Upper lobe of left lung (tissue), 6 donors: ENCODE measurements around the gene STKLD1. TPM values are rescaled to one million over a fixed set of nuclear protein-coding genes. Genes with fewer than 3 reads are reported as not detected.

Experiments used
- ATAC-seq, 2 donors: fragments of 200-7000 bp; cut with Tn5 transposase; one replicate each; pipeline ENCODE4 v1.9.1; 2022; ENCODE audit warnings: mild to moderate bottlenecking in 2 of 2, moderate library complexity in 2 of 2; ENCODE audit not compliant: low FRiP score in 2 of 2
- DNase-seq, 2 donors: peaks; one replicate each; pipeline ENCODE4 v3.0.0-alpha.2; 2019 to 2020
- H3K27ac ChIP-seq, 4 donors: fragments of 200-600 bp; sonication (generic); one replicate each; pipeline ENCODE4 v1.5.1; 2016 to 2019
- H3K27me3 ChIP-seq, 4 donors: fragments of 200-600 bp; sonication (generic); one replicate each; pipeline ENCODE4 v1.5.1; 2017 to 2019
- H3K36me3 ChIP-seq, 4 donors: fragments of 200-600 bp; sonication (generic); one replicate each; pipeline ENCODE4 v1.5.1; 2016 to 2019
- H3K4me1 ChIP-seq, 4 donors: fragments of 200-600 bp; sonication (generic); one replicate each; pipeline ENCODE4 v1.5.1; 2018 to 2019
- H3K4me3 ChIP-seq, 4 donors: fragments of 200-600 bp; sonication (generic); one replicate each; pipeline ENCODE4 v1.5.1; 2017 to 2019; ENCODE audit warnings: mild to moderate bottlenecking in 2 of 4, moderate library complexity in 1 of 4
- H3K9me3 ChIP-seq, 4 donors: fragments of 200-600 bp; sonication (generic); one replicate each; pipeline ENCODE4 v1.5.1; 2018 to 2019
- EP300 ChIP-seq, 4 donors: sonication (generic); formaldehyde crosslinking; IDR thresholded peaks; one replicate each; pipeline ENCODE4 v1.5.1; 2017; ENCODE audit warnings: antibody characterized with exemption in 4 of 4, control low read depth in 2 of 4
- POLR2A ChIP-seq, 4 donors: fragments of 450-650 bp; IDR thresholded peaks; one replicate each; pipeline ENCODE4 v1.5.1; 2016 to 2017; ENCODE audit warnings: antibody characterized with exemption in 4 of 4, mild to moderate bottlenecking in 2 of 4
- POLR2AphosphoS5 ChIP-seq, 2 donors: sonication (generic); formaldehyde crosslinking; IDR thresholded peaks; one replicate each; pipeline ENCODE4 v1.5.1; 2017; ENCODE audit warnings: antibody characterized with exemption in 2 of 2
- WGBS, 2 donors: methylation state at CpG; one replicate each; pipeline ENCODE4 v1.1.5; 2017 to 2018; 5-methylcytosine and 5-hydroxymethylcytosine counted together
- total RNA-seq, 6 donors: library from RNA; depleted of rRNA in 4 of 6; stranded (reverse); fragments of >200 nt in 4 of 6; gene quantifications; one replicate each; pipeline versions ENCODE4 v1.1.0 to v1.2.1, GENCODE V29; 2016 to 2021
- TF ChIP-seq, protein P1 (sequence below), 6 experiments: fragments of 450-650 bp in 4 of 6; fragments of 200-600 bp in 2 of 6; sonication (generic) in 2 of 6; IDR thresholded peaks; one replicate each; pipeline ENCODE4 v1.5.1; 2016 to 2019; ENCODE audit warnings: antibody characterized with exemption in 6 of 6
- donor health status: DM: no; HTN: no; CAD: no; lungs with moderate emphysema.
- donor health status: DM: no; HTN: yes; CAD: no; lungs with severe emphysema.

The STKLD1 gene
- total RNA-seq, 6 donors from 2014 or later = 0.59 to 3.1 (median 1.6) TPM; not detected in 2

DNA sequence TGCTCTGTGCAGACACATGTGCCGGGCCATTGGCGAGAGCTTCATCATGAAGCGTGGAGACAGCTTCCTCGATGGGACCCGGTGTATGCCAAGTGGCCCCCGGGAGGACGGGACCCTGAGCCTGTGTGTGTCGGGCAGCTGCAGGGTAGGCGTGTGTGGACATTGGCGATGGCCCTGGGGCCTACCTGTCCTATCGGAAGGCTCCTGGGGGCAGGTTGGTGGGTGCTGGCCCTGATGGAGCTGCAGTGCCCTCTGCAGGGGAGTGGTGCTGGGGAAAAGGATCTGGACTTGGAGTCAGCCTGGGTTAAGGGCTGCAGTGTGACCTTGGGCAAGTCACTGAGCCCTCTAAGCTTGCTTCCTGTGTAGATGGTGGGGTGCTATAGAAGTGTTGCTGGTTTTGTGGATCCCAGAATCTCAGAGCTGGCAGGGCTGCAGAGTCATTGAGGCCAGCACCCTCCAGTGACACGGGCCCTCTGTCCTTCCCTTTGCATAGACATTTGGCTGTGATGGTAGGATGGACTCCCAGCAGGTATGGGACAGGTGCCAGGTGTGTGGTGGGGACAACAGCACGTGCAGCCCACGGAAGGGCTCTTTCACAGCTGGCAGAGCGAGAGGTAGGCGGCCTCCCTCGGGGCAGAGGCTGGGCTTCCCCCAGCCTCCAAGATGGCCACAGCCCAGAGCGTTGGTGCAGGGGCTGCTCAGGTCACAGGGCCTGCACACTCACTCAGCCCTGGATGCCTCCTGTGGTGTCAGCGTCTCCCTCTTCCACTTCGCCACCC is 61.8 kb downstream of the STKLD1 start:
- DNase-seq = no peak

DNA sequence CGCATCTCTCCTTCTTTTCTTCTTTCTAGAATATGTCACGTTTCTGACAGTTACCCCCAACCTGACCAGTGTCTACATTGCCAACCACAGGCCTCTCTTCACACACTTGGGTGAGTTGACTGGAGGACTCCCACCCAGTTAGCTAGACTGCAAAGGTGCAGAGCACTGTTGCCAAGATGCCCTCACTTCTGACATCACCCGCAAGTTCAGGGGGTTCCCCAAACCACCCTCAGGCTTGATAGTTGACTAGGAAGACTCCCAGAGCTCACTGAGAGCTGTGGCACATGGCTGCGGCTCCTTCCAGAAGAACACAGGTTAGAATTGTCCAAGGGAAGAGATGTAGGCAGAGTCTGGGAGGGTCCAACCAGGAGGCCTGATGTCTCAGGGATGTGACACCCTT is 63.2 kb downstream of the STKLD1 start:
- DNase-seq = no peak
- WGBS, 2 donors = 69 to 89% methylated on average over 4 of the region's 4 CpGs
- no peak overlapping the region for H3K27ac ChIP-seq

More for the DNA sequence above, 61.8 kb downstream of the STKLD1 start:
- TF ChIP-seq POLR2AphosphoS5 (IDR thresholded peaks at IDR 0.05) (no peak), POLR2A (IDR thresholded peaks at IDR 0.05) (no peak), EP300 (IDR thresholded peaks at IDR 0.05) (no peak)
- TF ChIP-seq, protein P1, sequence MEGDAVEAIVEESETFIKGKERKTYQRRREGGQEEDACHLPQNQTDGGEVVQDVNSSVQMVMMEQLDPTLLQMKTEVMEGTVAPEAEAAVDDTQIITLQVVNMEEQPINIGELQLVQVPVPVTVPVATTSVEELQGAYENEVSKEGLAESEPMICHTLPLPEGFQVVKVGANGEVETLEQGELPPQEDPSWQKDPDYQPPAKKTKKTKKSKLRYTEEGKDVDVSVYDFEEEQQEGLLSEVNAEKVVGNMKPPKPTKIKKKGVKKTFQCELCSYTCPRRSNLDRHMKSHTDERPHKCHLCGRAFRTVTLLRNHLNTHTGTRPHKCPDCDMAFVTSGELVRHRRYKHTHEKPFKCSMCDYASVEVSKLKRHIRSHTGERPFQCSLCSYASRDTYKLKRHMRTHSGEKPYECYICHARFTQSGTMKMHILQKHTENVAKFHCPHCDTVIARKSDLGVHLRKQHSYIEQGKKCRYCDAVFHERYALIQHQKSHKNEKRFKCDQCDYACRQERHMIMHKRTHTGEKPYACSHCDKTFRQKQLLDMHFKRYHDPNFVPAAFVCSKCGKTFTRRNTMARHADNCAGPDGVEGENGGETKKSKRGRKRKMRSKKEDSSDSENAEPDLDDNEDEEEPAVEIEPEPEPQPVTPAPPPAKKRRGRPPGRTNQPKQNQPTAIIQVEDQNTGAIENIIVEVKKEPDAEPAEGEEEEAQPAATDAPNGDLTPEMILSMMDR (IDR thresholded peaks at IDR 0.05) = no peak
- Histone ChIP-seq H3K27me3 (no peaks in the 10 kb centered on the region), H3K4me3 (no peak overlapping the region), H3K27ac (no peak overlapping the region), H3K4me1 (no peaks in the 10 kb centered on the region), H3K9me3 (no peaks in the 10 kb centered on the region), H3K36me3 (no peaks in the 10 kb centered on the region)
- ATAC-seq = no peak
- WGBS, 2 donors = 93 to 100% methylated on average over 1 to 20 of the region's 20 CpGs

DNA sequence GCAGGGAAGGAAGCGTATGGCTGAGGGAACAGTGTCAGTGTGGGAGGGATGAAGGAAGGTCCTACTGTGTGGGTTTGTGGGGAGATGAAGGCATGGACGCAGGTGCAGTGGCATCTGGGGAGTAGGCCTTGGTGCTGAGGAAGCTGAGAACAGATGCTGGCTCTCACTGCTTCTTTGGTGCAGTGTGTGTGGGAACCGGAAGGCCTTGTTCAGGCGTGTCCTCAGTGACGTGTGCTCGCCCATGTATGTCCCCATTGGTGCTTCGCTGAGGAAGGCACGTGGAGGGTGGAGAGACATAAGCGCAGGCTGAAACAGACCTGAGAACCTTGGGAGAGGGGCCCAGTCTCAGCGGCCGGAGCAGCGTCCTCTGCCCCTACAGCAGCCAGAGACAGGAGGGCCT is 64.7 kb downstream of the STKLD1 start:
- Histone ChIP-seq H3K4me1 (no peaks in the 10 kb centered on the region), H3K4me3 (no peak overlapping the region), H3K27me3 (no peaks in the 10 kb centered on the region), H3K27ac (no peak overlapping the region), H3K9me3 (no peaks in the 10 kb centered on the region), H3K36me3 (no peaks in the 10 kb centered on the region)
- DNase-seq (no peak), ATAC-seq (no peak)
- TF ChIP-seq, protein P1 (IDR thresholded peaks at IDR 0.05) = no peak
- TF ChIP-seq POLR2A (IDR thresholded peaks at IDR 0.05) (no peak), EP300 (IDR thresholded peaks at IDR 0.05) (no peak), POLR2AphosphoS5 (IDR thresholded peaks at IDR 0.05) (no peak)
- 93 to 94% methylated on average over 12 of the region's 12 CpGs for WGBS, 2 donors

More for the DNA sequence above, 63.2 kb downstream of the STKLD1 start:
- no peak for ATAC-seq
- H3K4me3 ChIP-seq = no peak overlapping the region
- no peaks in the 10 kb centered on the region for H3K27me3 ChIP-seq
- H3K36me3 ChIP-seq = no peaks in the 10 kb centered on the region
- TF ChIP-seq, protein P1 (IDR thresholded peaks at IDR 0.05) = no peak
- no peak for TF ChIP-seq POLR2A (IDR thresholded peaks at IDR 0.05)
- no peak for TF ChIP-seq POLR2AphosphoS5 (IDR thresholded peaks at IDR 0.05)
- no peak for TF ChIP-seq EP300 (IDR thresholded peaks at IDR 0.05)
- no peaks in the 10 kb centered on the region for H3K4me1 ChIP-seq
- no peaks in the 10 kb centered on the region for H3K9me3 ChIP-seq

DNA sequence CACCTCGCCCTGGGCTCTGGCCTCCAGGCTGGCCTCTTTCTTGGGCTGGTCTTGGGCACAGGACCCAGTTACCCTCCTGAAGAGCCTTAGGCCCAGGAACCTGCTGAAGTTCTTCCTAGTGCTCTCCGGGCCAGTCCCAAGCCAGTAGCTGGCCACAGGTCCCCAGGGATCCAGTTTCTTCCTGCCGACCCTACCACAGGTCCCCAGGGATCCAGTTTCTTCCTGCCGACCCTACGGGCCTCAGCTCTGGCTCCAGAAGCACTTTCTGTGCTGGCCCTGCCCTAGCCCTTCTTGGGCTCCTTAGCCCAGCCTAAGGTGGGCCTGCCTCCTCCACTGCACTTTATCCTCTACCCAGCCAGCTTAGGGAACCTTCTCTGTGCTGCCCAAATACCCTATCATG is 65.4 kb downstream of the STKLD1 start:
- DNase-seq = no peak
- ATAC-seq = no peak
- 64 to 89% methylated on average over 4 to 5 of the region's 5 CpGs for WGBS, 2 donors

More for the DNA sequence above, 65.4 kb downstream of the STKLD1 start:
- no peak overlapping the region for H3K4me3 ChIP-seq
- H3K4me1 ChIP-seq = no peaks in the 10 kb centered on the region
- TF ChIP-seq, protein P1 (IDR thresholded peaks at IDR 0.05) = no peak
- no peak for TF ChIP-seq EP300 (IDR thresholded peaks at IDR 0.05)
- TF ChIP-seq POLR2AphosphoS5 (IDR thresholded peaks at IDR 0.05) = no peak
- TF ChIP-seq POLR2A (IDR thresholded peaks at IDR 0.05) = no peak
- H3K27me3 ChIP-seq = no peaks in the 10 kb centered on the region
- H3K27ac ChIP-seq = no peak overlapping the region
- no peaks in the 10 kb centered on the region for H3K9me3 ChIP-seq
- no peaks in the 10 kb centered on the region for H3K36me3 ChIP-seq
